Activated naive CD4-positive, alpha-beta T cell treated with Interleukin-2 at 50 U/mL for 16 hours (primary cell): Measurements from ENCODE around the gene ACADS.

Experiments used
- DNase-seq: peaks from one replicate; pipeline ENCODE4 v3.0.0-alpha.2; 2020

The ACADS gene

GRCh38 chr12:120702637-120703036, 23.0 kb upstream of the ACADS start:
- no peak for DNase-seq

- DNase-seq, result no peak
These were observed 22.2 kb upstream of the ACADS start for GRCh38 chr12:120703311-120703942.

GRCh38 chr12:120705618-120706017, 20.0 kb upstream of the ACADS start:
- no peak for DNase-seq

- no peak for DNase-seq
These were observed 19.6 kb upstream of the ACADS start for GRCh38 chr12:120706029-120706428.

- DNase-seq, result no peak
These were observed 17.0 kb upstream of the ACADS start for GRCh38 chr12:120708651-120709050.

- DNase-seq, result peak; percentile 79
These were observed 15.4 kb upstream of the ACADS start, which contains the start of gene UNC119B for GRCh38 chr12:120710031-120710804. UNC119B (plus strand) TSS chr12:120710458; CDS start chr12:120710475, 17 bp downstream.

GRCh38 chr12:120710805-120711296, 14.8 kb upstream of the ACADS start:
- DNase-seq, result peak; percentile 24

GRCh38 chr12:120711411-120711810, 14.2 kb upstream of the ACADS start:
- no peak for DNase-seq

GRCh38 chr12:120712610-120713009, 13.0 kb upstream of the ACADS start:
- no peak for DNase-seq

- peak; percentile 63 for DNase-seq
These were observed 11.7 kb upstream of the ACADS start for GRCh38 chr12:120713861-120714482.

GRCh38 chr12:120718055-120718454, 7.6 kb upstream of the ACADS start:
- no peak for DNase-seq

- DNase-seq, result no peak
These were observed 6.6 kb upstream of the ACADS start for GRCh38 chr12:120719072-120719471.

GRCh38 chr12:120719496-120720233, 6.0 kb upstream of the ACADS start:
- DNase-seq, result no peak

- no peak for DNase-seq
These were observed 5.2 kb upstream of the ACADS start for GRCh38 chr12:120720234-120720986.

- no peak for DNase-seq
These were observed 4.4 kb upstream of the ACADS start for GRCh38 chr12:120720987-120721801.

- DNase-seq, result no peak
These were observed 3.8 kb upstream of the ACADS start for GRCh38 chr12:120721866-120722265.

GRCh38 chr12:120722784-120723183, 2.8 kb upstream of the ACADS start:
- no peak for DNase-seq

GRCh38 chr12:120724720-120725119, 906 bp upstream of the ACADS start:
- no peak for DNase-seq

GRCh38 chr12:120725151-120725658, 421 bp upstream of the ACADS start:
- no peak for DNase-seq

GRCh38 chr12:120726510-120726793, 826 bp downstream of the ACADS start:
- DNase-seq, result no peak

- DNase-seq, result no peak
These were observed 1.3 kb downstream of the ACADS start for GRCh38 chr12:120726961-120727360.
